ENCODE measurements around the gene ATP1A4. TPM values are rescaled to one million over a fixed set of nuclear protein-coding genes. Genes with fewer than 3 reads are reported as not detected.
A peak's percentile ranks its signal among the peaks of the same experiment; 100 is the strongest.

Gene ATP1A4
- total RNA-seq, 1 experiment from 2014 or later = not detected

GRCh38 chr1:160206421-160207117 is 55.2 kb downstream of the ATP1A4 start:
- POLR2A ChIA-PET = interaction anchor here (0.7 to 4.7 kb wide), 14 partner anchors 9 to 113 kb away, joined by 3 to 29 read pairs (median 4); partner anchors contain the start of genes CASQ1, DCAF8, IGSF8 and PEX19
- Mint-ChIP-seq H3K36me3 (ENCODE audit: insufficient read depth, unreplicated experiment) (peaks cover 20% of the 10 kb centered on the region), H3K4me1 (ENCODE audit: insufficient read depth, unreplicated experiment) (peaks cover 25% of the 10 kb centered on the region), H3K4me3 (ENCODE audit: unreplicated experiment) (peak overlapping the region; percentile 82), H3K27ac (ENCODE audit: low read depth, unreplicated experiment) (peak overlapping the region; percentile 17), H3K9me3 (ENCODE audit: unreplicated experiment) (no peaks in the 10 kb centered on the region), H3K27me3 (ENCODE audit: insufficient read depth, unreplicated experiment) (no peaks in the 10 kb centered on the region)
- no TSS peak for BruUV-seq (replicated peaks)
- TF ChIP-seq, protein P1, sequence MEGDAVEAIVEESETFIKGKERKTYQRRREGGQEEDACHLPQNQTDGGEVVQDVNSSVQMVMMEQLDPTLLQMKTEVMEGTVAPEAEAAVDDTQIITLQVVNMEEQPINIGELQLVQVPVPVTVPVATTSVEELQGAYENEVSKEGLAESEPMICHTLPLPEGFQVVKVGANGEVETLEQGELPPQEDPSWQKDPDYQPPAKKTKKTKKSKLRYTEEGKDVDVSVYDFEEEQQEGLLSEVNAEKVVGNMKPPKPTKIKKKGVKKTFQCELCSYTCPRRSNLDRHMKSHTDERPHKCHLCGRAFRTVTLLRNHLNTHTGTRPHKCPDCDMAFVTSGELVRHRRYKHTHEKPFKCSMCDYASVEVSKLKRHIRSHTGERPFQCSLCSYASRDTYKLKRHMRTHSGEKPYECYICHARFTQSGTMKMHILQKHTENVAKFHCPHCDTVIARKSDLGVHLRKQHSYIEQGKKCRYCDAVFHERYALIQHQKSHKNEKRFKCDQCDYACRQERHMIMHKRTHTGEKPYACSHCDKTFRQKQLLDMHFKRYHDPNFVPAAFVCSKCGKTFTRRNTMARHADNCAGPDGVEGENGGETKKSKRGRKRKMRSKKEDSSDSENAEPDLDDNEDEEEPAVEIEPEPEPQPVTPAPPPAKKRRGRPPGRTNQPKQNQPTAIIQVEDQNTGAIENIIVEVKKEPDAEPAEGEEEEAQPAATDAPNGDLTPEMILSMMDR (IDR thresholded peaks at IDR 0.05; ENCODE audit: unreplicated experiment) = no peak
- intact Hi-C loops (cut with micrococcal nuclease) = loop anchor here (5.0 kb wide), 1 partner anchor 46 kb away; no protein-coding TSS in a partner anchor
- CTCF ChIA-PET = interaction anchor here (0.6 to 11.6 kb wide), 14 partner anchors 9 to 426 kb away, joined by 3 to 124 read pairs (median 6); partner anchors contain the start of genes CASQ1 and DUSP23
- peak; percentile 71 for DNase-seq (ENCODE audit: unreplicated experiment)

GRCh38 chr1:160207118-160207650 is 55.8 kb downstream of the ATP1A4 start:
- BruUV-seq (replicated peaks) = no TSS peak
- intact Hi-C loops (cut with micrococcal nuclease) = loop anchor here (5.0 kb wide), 1 partner anchor 45 kb away; no protein-coding TSS in a partner anchor
- Mint-ChIP-seq H3K27ac (ENCODE audit: low read depth, unreplicated experiment) (peak overlapping the region; percentile 17), H3K4me1 (ENCODE audit: insufficient read depth, unreplicated experiment) (peaks cover 25% of the 10 kb centered on the region), H3K27me3 (ENCODE audit: insufficient read depth, unreplicated experiment) (no peaks in the 10 kb centered on the region), H3K36me3 (ENCODE audit: insufficient read depth, unreplicated experiment) (peaks cover 25% of the 10 kb centered on the region), H3K9me3 (ENCODE audit: unreplicated experiment) (no peaks in the 10 kb centered on the region), H3K4me3 (ENCODE audit: unreplicated experiment) (peak overlapping the region; percentile 82)
- ChIA-PET POLR2A (interaction anchor here (0.7 to 4.7 kb wide), 8 partner anchors 11 to 113 kb away, joined by 3 to 29 read pairs (median 4); partner anchors contain the start of genes DCAF8 and IGSF8), CTCF (interaction anchor here (0.6 to 11.6 kb wide), 12 partner anchors 12 to 396 kb away, joined by 3 to 99 read pairs (median 4); no protein-coding TSS in a partner anchor)
- TF ChIP-seq, protein P1 (IDR thresholded peaks at IDR 0.05; ENCODE audit: unreplicated experiment) = no peak
- no peak for DNase-seq (ENCODE audit: unreplicated experiment)

GRCh38 chr1:160207771-160208556 is 56.6 kb downstream of the ATP1A4 start:
- Mint-ChIP-seq H3K9me3 (ENCODE audit: unreplicated experiment) (no peaks in the 10 kb centered on the region), H3K27me3 (ENCODE audit: insufficient read depth, unreplicated experiment) (no peaks in the 10 kb centered on the region), H3K36me3 (ENCODE audit: insufficient read depth, unreplicated experiment) (peaks cover 27% of the 10 kb centered on the region), H3K27ac (ENCODE audit: low read depth, unreplicated experiment) (peak overlapping the region; percentile 20), H3K4me1 (ENCODE audit: insufficient read depth, unreplicated experiment) (peaks cover 25% of the 10 kb centered on the region), H3K4me3 (ENCODE audit: unreplicated experiment) (no peak overlapping the region)
- DNase-seq (ENCODE audit: unreplicated experiment) = no peak
- CTCF ChIA-PET = interaction anchor here (0.6 to 11.6 kb wide), 14 partner anchors 9 to 397 kb away, joined by 3 to 99 read pairs (median 4); no protein-coding TSS in a partner anchor
- BruUV-seq (replicated peaks) = no TSS peak
- intact Hi-C loops (cut with micrococcal nuclease) = loop anchor here (5.0 kb wide), 1 partner anchor 44 kb away; no protein-coding TSS in a partner anchor
- POLR2A ChIA-PET = interaction anchor here (0.8 to 4.7 kb wide), 7 partner anchors 10 to 110 kb away, joined by 3 to 29 read pairs (median 4); partner anchors contain the start of genes DCAF8 and IGSF8
- TF ChIP-seq, protein P1 (IDR thresholded peaks at IDR 0.05; ENCODE audit: unreplicated experiment) = no peak
